ENCODE measurements around the gene FBXO15.

Gene FBXO15

GRCh38 chr18:74110149-74110548, 37.5 kb downstream of the FBXO15 start:
- DNase-seq, result no peak

- no peak for DNase-seq
Measured at GRCh38 chr18:74108460-74108859, 39.2 kb downstream of the FBXO15 start.

DNA sequence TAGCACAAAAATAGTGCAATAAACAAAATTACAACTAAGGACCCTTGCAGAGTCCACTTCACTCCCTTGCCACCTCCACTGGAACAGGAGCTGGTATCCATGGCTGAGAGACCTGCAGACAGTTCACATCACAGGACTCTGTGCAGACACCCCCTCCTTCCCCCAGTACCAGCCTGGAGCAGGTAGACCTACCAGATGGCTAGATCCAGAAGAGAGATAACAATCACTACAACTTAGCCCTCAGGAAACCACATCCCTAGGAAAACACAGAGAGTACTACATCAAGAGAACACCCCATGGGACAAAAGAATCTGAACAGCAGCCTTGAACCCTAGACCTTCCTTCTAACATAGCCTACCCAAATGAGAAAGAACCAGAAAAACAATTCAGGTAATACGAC, 49.8 kb downstream of the FBXO15 start:
- DNase-seq, result no peak

DNA sequence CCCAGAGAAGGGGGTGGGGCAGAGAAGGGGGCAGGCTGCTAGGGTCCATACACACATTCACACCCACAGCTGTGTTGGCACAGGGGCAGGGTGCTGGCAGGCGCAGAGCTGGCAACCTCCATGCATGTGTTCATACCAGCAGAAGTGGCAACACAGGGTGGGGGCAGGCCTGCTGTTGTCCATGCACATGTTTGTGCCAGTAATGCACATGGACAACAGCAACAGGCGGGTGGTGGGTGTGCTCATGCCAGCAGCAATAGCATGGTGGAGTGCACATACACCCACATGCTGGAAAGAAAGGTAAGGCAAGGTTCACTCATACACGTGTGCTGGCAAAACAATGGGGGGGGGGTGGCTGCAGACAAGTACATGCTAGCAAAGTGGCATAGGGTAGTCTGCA, 54.7 kb downstream of the FBXO15 start:
- no peak for DNase-seq

- no peak for DNase-seq
Measured at GRCh38 chr18:74084184-74084855, 63.3 kb downstream of the FBXO15 start.

GRCh38 chr18:74083557-74083952, 64.1 kb downstream of the FBXO15 start:
- DNase-seq, result no peak

DNA sequence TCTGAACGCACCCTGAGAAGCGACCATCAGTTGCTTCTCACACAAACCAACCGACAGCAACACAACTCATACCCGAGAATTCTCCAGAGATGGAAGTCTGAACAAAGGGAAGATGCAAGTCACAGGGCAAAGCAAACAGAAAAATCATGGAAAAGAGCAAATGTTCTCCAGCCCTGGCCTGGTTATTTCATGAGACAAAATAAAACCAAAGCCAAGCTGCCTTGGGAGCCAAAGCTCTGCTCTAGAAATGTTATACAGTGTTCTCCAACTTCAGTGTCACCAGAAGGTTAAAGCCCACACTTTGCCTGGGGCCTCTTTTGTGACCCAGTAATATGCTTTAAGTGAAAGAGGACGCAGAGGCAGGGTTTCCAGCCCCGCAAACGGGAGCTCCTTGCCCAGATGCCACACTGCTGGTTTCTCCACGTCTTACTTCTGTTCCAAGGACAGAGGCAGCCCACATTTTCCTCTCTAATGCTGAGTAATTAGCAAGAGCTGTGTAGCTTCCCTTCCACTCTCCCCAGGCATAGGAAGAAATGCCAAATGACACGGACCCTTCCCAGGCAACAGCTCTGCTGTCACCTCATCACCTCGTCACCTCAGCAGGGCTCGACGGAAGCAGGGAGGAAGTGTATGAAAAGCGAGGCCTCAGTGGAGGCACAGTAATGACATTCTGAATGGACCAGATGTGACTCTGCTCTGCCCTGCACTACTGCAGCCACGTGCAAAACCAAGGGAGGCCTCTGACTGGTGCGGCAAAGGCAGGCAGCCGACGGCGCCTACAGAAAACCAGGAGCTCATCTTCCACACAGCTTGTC, 64.7 kb downstream of the FBXO15 start:
- no peak for DNase-seq

DNA sequence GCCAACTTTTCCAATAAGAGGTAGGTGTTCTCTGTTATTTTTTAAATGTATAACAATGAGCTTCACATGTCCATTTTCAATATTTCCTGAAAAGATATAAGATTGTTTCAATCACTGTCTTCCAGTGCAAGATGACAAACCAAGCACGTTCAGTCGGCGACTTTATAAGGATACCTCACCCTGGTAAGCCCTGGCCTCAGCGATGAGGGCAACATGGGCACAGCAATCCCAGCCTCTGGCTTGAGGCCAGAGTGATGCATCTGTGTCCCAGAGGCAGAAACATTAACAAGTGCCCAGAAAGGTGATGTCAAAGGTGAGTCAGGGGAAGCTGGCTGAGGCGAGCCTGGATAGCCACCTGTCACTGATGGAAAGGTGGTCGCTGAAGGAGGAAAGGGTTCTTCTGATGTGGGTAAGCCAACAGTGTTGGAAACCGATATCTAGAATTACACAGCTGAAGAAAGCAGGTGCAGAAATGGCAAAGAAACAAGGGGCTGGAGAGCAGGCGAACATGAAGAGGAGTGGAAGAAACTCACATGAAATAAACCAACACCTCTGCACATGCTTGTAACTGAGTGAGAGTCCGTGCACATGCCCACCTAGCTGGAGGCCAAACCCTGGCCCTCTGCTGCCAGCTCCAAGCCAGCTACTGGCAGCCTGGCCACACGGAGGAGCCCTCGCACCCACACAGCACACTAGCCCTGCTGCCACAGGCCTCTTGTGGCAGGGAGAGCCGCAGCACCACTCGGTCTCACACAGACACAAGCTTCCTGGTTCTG, 65.5 kb downstream of the FBXO15 start:
- DNase-seq, result no peak

DNA sequence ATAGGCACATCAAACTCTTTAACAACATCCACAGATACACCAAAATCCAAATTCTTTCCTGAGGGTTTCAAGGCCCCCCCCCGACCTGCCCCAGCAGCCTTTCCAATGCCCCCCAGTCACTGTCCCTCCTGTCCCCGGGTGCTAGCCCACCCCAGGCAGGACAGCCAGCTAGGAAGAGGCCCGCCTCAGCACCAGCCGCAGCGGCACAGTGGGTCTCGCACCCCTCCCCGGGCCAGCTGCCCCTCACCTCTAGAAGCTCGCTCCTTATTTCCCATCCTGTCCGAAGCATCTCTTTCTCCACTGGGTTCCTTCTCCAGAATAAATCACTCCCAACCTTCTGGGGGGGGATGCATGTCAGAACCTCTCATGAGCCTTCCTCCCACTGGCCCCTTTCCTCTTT, 69.4 kb downstream of the FBXO15 start:
- DNase-seq, result no peak

- DNase-seq, result no peak
Measured at GRCh38 chr18:74074668-74075564, 72.7 kb downstream of the FBXO15 start.

GRCh38 chr18:74073957-74074667, 73.5 kb downstream of the FBXO15 start:
- DNase-seq, result no peak

GRCh38 chr18:74069178-74070050, 78.2 kb downstream of the FBXO15 start:
- DNase-seq, result no peak

DNA sequence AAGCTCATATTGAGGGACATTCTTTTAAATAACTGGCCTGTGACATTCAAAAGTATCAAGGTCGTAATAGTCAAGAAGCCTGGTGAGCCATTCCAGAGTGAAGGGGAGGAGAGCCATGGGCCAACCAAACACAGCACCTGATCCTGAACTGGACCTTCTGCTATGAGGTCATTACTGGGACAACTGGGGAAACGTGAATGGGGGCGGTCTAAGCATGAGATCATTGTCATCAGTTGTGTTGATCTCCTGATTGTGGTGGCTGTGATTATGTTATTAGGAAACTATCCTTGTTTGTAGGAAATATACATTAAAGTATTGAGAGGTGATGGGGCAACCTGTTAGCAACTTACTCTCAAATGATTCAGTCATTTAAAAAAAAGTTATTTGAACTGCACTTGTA, 79.3 kb downstream of the FBXO15 start:
- no peak for DNase-seq

- no peak for DNase-seq
Measured at GRCh38 chr18:74066018-74066417, 81.6 kb downstream of the FBXO15 start.

DNA sequence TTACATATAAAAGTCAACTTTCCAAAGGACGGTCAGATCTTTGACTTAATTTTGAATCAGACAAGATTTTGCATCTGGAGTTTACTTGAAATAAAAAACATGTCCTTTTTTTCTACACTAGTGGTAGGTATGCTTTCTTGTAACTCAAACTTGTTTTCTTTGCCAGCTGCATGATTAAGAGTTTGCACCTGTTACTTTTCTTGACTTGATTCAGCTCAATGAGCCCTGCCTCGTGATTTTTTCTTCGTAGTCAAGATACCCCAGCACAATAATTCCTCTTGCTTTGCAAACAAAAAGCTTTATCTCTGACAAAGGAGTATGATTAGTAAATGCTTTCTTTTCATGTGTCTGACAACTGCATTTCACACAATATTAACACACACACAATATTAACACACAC, 82.3 kb downstream of the FBXO15 start:
- DNase-seq, result no peak

DNA sequence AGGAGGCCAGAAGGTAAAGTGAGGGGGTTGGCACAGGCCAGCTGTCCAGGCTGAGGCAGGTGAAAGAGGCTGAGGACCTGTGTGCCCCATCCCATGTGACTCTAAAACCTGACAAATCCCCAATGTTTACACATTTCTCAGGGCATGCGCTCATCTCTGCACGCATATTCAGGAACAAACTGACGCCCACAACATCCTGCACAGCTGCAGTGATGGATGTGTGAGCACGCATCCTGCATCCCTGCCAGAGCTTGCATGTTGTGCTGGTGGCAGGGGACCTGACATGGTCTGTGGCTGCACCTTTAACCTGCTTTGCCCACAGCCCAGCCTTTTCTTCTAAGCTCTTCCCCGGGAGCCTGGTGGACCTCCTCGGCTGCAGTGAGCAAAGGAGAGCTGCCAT, 83.1 kb downstream of the FBXO15 start:
- no peak for DNase-seq

DNA sequence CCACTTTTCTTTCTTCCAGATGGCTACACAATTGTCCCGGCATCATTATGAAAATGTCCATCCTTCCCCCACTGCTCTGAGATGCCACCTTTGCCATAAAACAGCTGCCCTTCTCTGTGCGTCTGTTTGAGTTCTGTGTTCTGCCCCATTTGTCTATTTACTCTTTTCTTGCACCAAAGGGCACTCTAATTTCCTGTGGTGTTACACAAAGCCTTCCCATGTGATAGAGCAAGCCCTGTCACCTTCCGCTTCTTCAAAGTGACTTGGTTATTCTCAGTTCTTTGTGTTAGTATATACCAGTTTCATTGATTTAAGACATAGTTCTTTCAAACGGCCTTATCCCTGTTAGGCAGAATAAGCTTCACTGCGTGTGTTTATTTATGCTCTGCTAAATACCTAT, 84.1 kb downstream of the FBXO15 start:
- no peak for DNase-seq

DNA sequence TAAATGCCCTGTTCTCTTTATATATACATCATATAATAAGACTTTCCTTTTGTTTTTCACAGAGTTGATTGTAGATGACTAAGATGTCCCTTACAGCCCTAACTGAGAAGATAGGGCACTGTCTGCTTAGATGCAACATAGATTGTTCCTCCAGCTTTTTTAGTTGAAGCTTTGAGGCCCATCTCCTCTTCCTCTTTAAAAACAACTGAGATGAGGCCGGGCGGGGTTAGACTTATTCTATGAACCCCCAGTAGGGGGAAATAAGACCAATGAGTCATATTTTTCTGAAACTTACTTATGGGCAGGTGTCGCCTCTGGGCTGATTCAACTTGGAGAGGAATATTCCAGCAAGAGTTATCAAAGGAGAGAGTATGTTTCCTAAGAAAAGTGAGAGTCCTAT, 84.6 kb downstream of the FBXO15 start:
- no peak for DNase-seq

GRCh38 chr18:74062037-74062436, 85.6 kb downstream of the FBXO15 start:
- DNase-seq, result no peak

- DNase-seq, result no peak
Measured at GRCh38 chr18:74060579-74060978, 87.1 kb downstream of the FBXO15 start.

GRCh38 chr18:74050807-74051206, 96.8 kb downstream of the FBXO15 start:
- no peak for DNase-seq
